Thoracic aorta (tissue), 2 donors: Measurements from ENCODE around the gene GCM1. TPM values are rescaled to one million over a fixed set of nuclear protein-coding genes. Genes with fewer than 3 reads are reported as not detected.

Experiments used
- ATAC-seq: fragments of 150-250 bp; one replicate; pipeline ENCODE4 v1.8.0; 2017; ENCODE audit warnings: low read depth; ENCODE audit not compliant: insufficient number of reproducible peaks, low FRiP score
- DNase-seq: peaks from one replicate; pipeline ENCODE4 v3.0.0-alpha.2; 2020; ENCODE audit warnings: low spot score
- H3K27ac ChIP-seq, 2 donors: fragments of 200-600 bp; sonication (generic); 1 replicate in 1 of 2; 2 replicates in 1 of 2; pipeline ENCODE4 v1.5.1; 2016; ENCODE audit warnings: mild to moderate bottlenecking in 2 of 2, moderate library complexity in 2 of 2
- H3K27me3 ChIP-seq: fragments of 200-600 bp; sonication (generic); replicated peaks from 2 replicates; pipeline ENCODE4 v1.6.0; 2016; ENCODE audit warnings: mild to moderate bottlenecking; ENCODE audit not compliant: insufficient read depth
- H3K36me3 ChIP-seq: fragments of 200-600 bp; sonication (generic); one replicate; pipeline ENCODE4 v1.5.1; 2016
- H3K4me1 ChIP-seq, 2 donors: fragments of 200-600 bp; sonication (generic); 1 replicate in 1 of 2; 2 replicates in 1 of 2; pipeline versions ENCODE4 v1.5.1 to v1.6.0; 2016; ENCODE audit warnings: low read depth in 2 of 2, mild to moderate bottlenecking in 1 of 2; ENCODE audit not compliant: control insufficient read depth in 1 of 2
- H3K4me3 ChIP-seq: fragments of 200-600 bp; sonication (generic); 2 replicates; pipeline ENCODE4 v1.5.1; 2016; ENCODE audit warnings: mild to moderate bottlenecking
- H3K9me3 ChIP-seq: fragments of 200-600 bp; sonication (generic); 2 replicates; pipeline ENCODE4 v1.5.1; 2016
- total RNA-seq, 2 donors: library from RNA; depleted of rRNA; stranded (reverse); fragments of >200 nt; gene quantifications; one replicate each; pipeline versions ENCODE4 v1.1.0 to v1.2.3, GENCODE V29; 2016
- TF ChIP-seq, protein P1 (sequence below): fragments of 200-600 bp; sonication (generic); IDR thresholded peaks from one replicate; pipeline ENCODE4 v1.5.1; 2019; ENCODE audit warnings: antibody characterized with exemption

Gene GCM1, protein sequence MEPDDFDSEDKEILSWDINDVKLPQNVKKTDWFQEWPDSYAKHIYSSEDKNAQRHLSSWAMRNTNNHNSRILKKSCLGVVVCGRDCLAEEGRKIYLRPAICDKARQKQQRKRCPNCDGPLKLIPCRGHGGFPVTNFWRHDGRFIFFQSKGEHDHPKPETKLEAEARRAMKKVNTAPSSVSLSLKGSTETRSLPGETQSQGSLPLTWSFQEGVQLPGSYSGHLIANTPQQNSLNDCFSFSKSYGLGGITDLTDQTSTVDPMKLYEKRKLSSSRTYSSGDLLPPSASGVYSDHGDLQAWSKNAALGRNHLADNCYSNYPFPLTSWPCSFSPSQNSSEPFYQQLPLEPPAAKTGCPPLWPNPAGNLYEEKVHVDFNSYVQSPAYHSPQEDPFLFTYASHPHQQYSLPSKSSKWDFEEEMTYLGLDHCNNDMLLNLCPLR
- not detected for total RNA-seq

- TF ChIP-seq, protein P1, sequence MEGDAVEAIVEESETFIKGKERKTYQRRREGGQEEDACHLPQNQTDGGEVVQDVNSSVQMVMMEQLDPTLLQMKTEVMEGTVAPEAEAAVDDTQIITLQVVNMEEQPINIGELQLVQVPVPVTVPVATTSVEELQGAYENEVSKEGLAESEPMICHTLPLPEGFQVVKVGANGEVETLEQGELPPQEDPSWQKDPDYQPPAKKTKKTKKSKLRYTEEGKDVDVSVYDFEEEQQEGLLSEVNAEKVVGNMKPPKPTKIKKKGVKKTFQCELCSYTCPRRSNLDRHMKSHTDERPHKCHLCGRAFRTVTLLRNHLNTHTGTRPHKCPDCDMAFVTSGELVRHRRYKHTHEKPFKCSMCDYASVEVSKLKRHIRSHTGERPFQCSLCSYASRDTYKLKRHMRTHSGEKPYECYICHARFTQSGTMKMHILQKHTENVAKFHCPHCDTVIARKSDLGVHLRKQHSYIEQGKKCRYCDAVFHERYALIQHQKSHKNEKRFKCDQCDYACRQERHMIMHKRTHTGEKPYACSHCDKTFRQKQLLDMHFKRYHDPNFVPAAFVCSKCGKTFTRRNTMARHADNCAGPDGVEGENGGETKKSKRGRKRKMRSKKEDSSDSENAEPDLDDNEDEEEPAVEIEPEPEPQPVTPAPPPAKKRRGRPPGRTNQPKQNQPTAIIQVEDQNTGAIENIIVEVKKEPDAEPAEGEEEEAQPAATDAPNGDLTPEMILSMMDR: no peak
- no peaks in the 10 kb centered on the region for H3K9me3 ChIP-seq
- no peaks in the 10 kb centered on the region for H3K36me3 ChIP-seq
- H3K4me3 ChIP-seq: no peak within 1 kb of the TSS
- DNase-seq: no peak
- no peak within 1 kb of the TSS for H3K27ac ChIP-seq
- no peak for ATAC-seq
- H3K27me3 ChIP-seq: no peaks in the 10 kb centered on the region
- no peaks in the 10 kb centered on the region for H3K4me1 ChIP-seq
Observed at GRCh38 chr6:53148684-53149083, at the start of gene GCM1. Gene GCM1 (minus strand): TSS chr6:53148841. CDS start chr6:53145632, 3,209 bp downstream.

GRCh38 chr6:53197553-53197952 lies 48.9 kb upstream of the GCM1 start:
- TF ChIP-seq, protein P1: no peak
- no peaks in the 10 kb centered on the region for H3K36me3 ChIP-seq
- no peak overlapping the region for H3K4me3 ChIP-seq
- H3K4me1 ChIP-seq: peaks cover 0 to 5% of the 10 kb centered on the region in 2 donors
- DNase-seq (no peak), ATAC-seq (no peak)
- no peaks in the 10 kb centered on the region for H3K9me3 ChIP-seq
- no peaks in the 10 kb centered on the region for H3K27me3 ChIP-seq
- no peak overlapping the region for H3K27ac ChIP-seq

DNA sequence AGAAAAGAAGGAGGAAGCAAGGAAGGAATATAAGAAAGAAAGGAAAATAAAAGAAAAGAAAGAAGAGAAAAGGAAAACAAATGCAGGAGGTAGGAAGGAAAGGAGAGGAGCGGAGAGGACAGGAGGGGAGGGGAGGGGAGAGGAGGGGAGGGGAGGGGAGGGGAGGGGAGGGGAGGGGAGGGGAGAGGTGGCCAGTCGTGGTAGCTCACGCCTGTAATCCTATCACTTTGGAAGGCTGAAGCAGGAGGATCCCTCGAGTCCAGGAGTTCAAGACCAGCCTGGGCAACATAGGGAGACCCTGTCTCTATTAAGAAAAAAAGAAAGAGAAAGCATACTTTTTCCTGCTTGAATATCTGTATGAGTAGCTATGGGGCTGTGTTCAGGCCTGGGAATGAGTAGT lies 46.4 kb upstream of the GCM1 start:
- no peak for DNase-seq
- TF ChIP-seq, protein P1: no peak
- Histone ChIP-seq H3K9me3 (no peaks in the 10 kb centered on the region), H3K4me1 (peaks cover 0 to 10% of the 10 kb centered on the region in 2 donors), H3K27me3 (no peaks in the 10 kb centered on the region), H3K27ac (no peak overlapping the region), H3K36me3 (no peaks in the 10 kb centered on the region), H3K4me3 (no peak overlapping the region)
- ATAC-seq: no peak

DNA sequence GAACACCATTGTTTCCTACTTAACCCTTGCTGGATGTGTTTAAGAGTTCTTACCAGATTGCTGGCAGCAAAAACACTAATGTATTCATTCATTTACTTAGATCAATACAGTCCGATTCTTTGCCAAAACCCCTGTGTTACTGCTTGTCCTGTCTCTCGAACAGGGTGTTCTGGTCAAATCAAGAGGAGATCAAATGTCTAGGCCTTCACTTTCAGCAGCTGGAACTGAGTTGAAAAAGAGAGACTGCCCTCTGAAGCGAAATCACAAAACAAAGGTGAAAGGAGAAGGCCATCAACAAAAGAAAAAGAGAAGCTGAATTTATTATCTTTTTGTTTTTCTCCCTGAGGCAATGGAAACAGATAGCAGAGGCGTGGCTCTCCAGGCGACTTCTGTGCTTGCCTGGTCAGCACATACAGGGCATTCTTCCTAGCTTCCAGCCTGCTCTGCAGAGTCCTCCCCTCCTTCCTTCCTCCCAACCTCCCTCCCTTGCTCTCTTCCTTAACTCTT lies 44.1 kb upstream of the GCM1 start:
- Histone ChIP-seq H3K27me3 (no peaks in the 10 kb centered on the region), H3K36me3 (no peaks in the 10 kb centered on the region), H3K27ac (no peak overlapping the region), H3K9me3 (no peaks in the 10 kb centered on the region), H3K4me1 (peaks cover 0 to 18% of the 10 kb centered on the region in 2 donors), H3K4me3 (no peak overlapping the region)
- ATAC-seq (no peak), DNase-seq (no peak)
- TF ChIP-seq, protein P1: no peak

GRCh38 chr6:53189554-53189953 lies 40.9 kb upstream of the GCM1 start:
- ATAC-seq: no peak

More at GRCh38 chr6:53189554-53189953, 40.9 kb upstream of the GCM1 start:
- Histone ChIP-seq H3K36me3 (no peaks in the 10 kb centered on the region), H3K9me3 (no peaks in the 10 kb centered on the region), H3K4me3 (no peak overlapping the region), H3K27me3 (no peaks in the 10 kb centered on the region), H3K27ac (no peak overlapping the region), H3K4me1 (peaks cover 0 to 18% of the 10 kb centered on the region in 2 donors)
- DNase-seq: no peak
- TF ChIP-seq, protein P1: no peak
